Gastrocnemius medialis (tissue), 4 donors: ENCODE results near the gene NAALADL1.

Experiments used
- CTCF ChIP-seq, 5 experiments: fragments of 450-650 bp in 3 of 5; fragments of 200-600 bp in 2 of 5; sonication (generic) in 2 of 5; IDR thresholded peaks in 4 of 5; conservative IDR thresholded peaks in 1 of 5; 1 replicate in 4 of 5; 2 replicates in 1 of 5; pipeline ENCODE4 v1.5.1; 2016 to 2019; ENCODE audit warnings: antibody characterized with exemption in 5 of 5, mild to moderate bottlenecking in 3 of 5, moderate library complexity in 3 of 5
- POLR2A ChIP-seq, 2 donors: fragments of 450-650 bp; IDR thresholded peaks; one replicate each; pipeline ENCODE4 v1.6.1; 2017; ENCODE audit warnings: antibody characterized with exemption in 2 of 2, mild to moderate bottlenecking in 2 of 2, moderate library complexity in 2 of 2

GRCh38 chr11:65016705-65017104 lies 41.6 kb downstream of the NAALADL1 start:
- TF ChIP-seq POLR2A (IDR thresholded peaks at IDR 0.05) (no peak), CTCF (IDR thresholded peaks at IDR 0.05 in 4 of 5, conservative IDR thresholded peaks at IDR 0.05 in 1 of 5) (no peak)
